HEK293T (cell line): ENCODE data around the gene NELFE.
"Not testable (repeated sequence)": the region's sequence is repeated elsewhere in the genome, so short reads cannot be mapped to it uniquely, and the experiment has no call there.

Experiments
- CTCF ChIA-PET: fragments of 350-600 bp; formaldehyde crosslinking; extraction: SDS; loops from one replicate; lab custom pipeline; 2021; ENCODE audit warnings: antibody characterized with exemption, inconsistent platforms; lab: Yijun Ruan, JAX
- POLR2A ChIA-PET: fragments of 350-600 bp; formaldehyde crosslinking; extraction: SDS; loops from one replicate; lab custom pipeline; 2020; ENCODE audit warnings: antibody characterized with exemption, inconsistent platforms; lab: Yijun Ruan, JAX
- DNase-seq: peaks from one replicate; pipeline ENCODE4 v3.0.0; 2012; ENCODE audit warnings: mixed read lengths; ENCODE audit errors: extremely low spot score
- ARNT ChIP-seq: fragments of 450-650 bp; IDR thresholded peaks from 2 replicates; pipeline ENCODE4 v1.6.1; 2017; ENCODE audit warnings: mild to moderate bottlenecking
- BHLHE40 ChIP-seq: fragments of 450-650 bp; IDR thresholded peaks from 2 replicates; pipeline ENCODE4 v1.6.1; 2016; ENCODE audit warnings: mild to moderate bottlenecking, moderate library complexity, borderline replicate concordance
- CTBP1 ChIP-seq: fragments of 450-650 bp; IDR thresholded peaks from 2 replicates; pipeline ENCODE4 v1.6.1; 2016; ENCODE audit warnings: borderline replicate concordance
- ELF4 ChIP-seq: fragments of 450-650 bp; IDR thresholded peaks from 2 replicates; pipeline ENCODE4 v1.6.1; 2017; ENCODE audit warnings: antibody characterized with exemption
- FOXA1 ChIP-seq: fragments of 450-650 bp; IDR thresholded peaks from 2 replicates; pipeline ENCODE4 v1.6.1; 2016; ENCODE audit warnings: mild to moderate bottlenecking
- FOXK2 ChIP-seq: fragments of 450-650 bp; IDR thresholded peaks from 2 replicates; pipeline ENCODE4 v1.6.1; 2016; ENCODE audit warnings: mild to moderate bottlenecking
- FOXM1 ChIP-seq: fragments of 450-650 bp; IDR thresholded peaks from 2 replicates; pipeline ENCODE4 v1.6.1; 2017; ENCODE audit warnings: mild to moderate bottlenecking, borderline replicate concordance
- HDGF ChIP-seq: fragments of 450-650 bp; IDR thresholded peaks from 2 replicates; pipeline ENCODE4 v1.6.1; 2017; ENCODE audit warnings: antibody characterized with exemption, borderline replicate concordance
- L3MBTL2 ChIP-seq: fragments of 450-650 bp; conservative IDR thresholded peaks from 2 replicates; pipeline ENCODE4 v1.6.1; 2016; ENCODE audit warnings: mild to moderate bottlenecking
- LEF1 ChIP-seq: fragments of 450-650 bp; IDR thresholded peaks from 2 replicates; pipeline ENCODE4 v1.6.1; 2017; ENCODE audit warnings: mild to moderate bottlenecking, borderline replicate concordance
- NFRKB ChIP-seq: fragments of 450-650 bp; IDR thresholded peaks from 2 replicates; pipeline ENCODE4 v1.6.1; 2016; ENCODE audit warnings: mild to moderate bottlenecking, moderate library complexity
- PKNOX1 ChIP-seq: fragments of 450-650 bp; IDR thresholded peaks from 2 replicates; pipeline ENCODE4 v1.6.1; 2016
- SP1 ChIP-seq: fragments of 450-650 bp; IDR thresholded peaks from 2 replicates; pipeline ENCODE4 v1.6.1; 2017
- SUZ12 ChIP-seq: fragments of 450-650 bp; IDR thresholded peaks from 2 replicates; pipeline ENCODE4 v1.6.1; 2016; ENCODE audit warnings: mild to moderate bottlenecking
- TARDBP ChIP-seq: fragments of 450-650 bp; IDR thresholded peaks from 2 replicates; pipeline ENCODE4 v1.6.1; 2016
- ZNF384 ChIP-seq: fragments of 450-650 bp; IDR thresholded peaks from 2 replicates; pipeline ENCODE4 v1.6.1; 2016

Gene NELFE

GRCh38 chr6:31908791-31909190 lies 50.0 kb downstream of the NELFE start:
- DNase-seq: no peak
- TF ChIP-seq L3MBTL2 (no peak), FOXK2 (no peak), TARDBP (no peak), SP1 (no peak), LEF1 (no peak), NFRKB (no peak), ELF4 (no peak), FOXA1 (no peak), ARNT (no peak), BHLHE40 (no peak), ZNF384 (no peak), FOXM1 (no peak), PKNOX1 (no peak), CTBP1 (no peak), HDGF (no peak), SUZ12 (no peak)
- ChIA-PET POLR2A (interaction anchor here (2.5 kb wide), 1 partner anchor 46 kb away, joined by 7 read pairs; the partner anchor contains the start of gene NEU1), CTCF (no interaction called here)

- CTCF ChIA-PET: not testable (repeated sequence)
- POLR2A ChIA-PET: interaction anchor here (2.5 kb wide), 1 partner anchor 45 kb away, joined by 7 read pairs; the partner anchor contains the start of gene NEU1
Observed at GRCh38 chr6:31908255-31908654, 50.5 kb downstream of the NELFE start.

GRCh38 chr6:31907158-31907813 lies 51.5 kb downstream of the NELFE start:
- DNase-seq: no peak
- TF ChIP-seq ZNF384 (peak; percentile 70; the same call in 1 of the 2 replicates), LEF1 (no peak), FOXA1 (no peak)
- ChIA-PET POLR2A (interaction anchor here (1.1 to 2.5 kb wide), 2 partner anchors 45 to 65 kb away, joined by 6 to 7 read pairs; partner anchors contain the start of genes DXO and NEU1), CTCF (interaction anchor here (0.6 to 0.9 kb wide), 3 partner anchors 9 to 183 kb away, joined by 3 read pairs; no protein-coding TSS in a partner anchor)

More at GRCh38 chr6:31908255-31908654, 50.5 kb downstream of the NELFE start:
- not testable (repeated sequence) for DNase-seq

GRCh38 chr6:31906727-31907126 lies 52.0 kb downstream of the NELFE start:
- not testable (repeated sequence) for DNase-seq
- ChIA-PET POLR2A (interaction anchor here (1.1 kb wide), 1 partner anchor 65 kb away, joined by 6 read pairs; the partner anchor contains the start of gene DXO), CTCF (interaction anchor here (0.9 kb wide), 1 partner anchor 137 kb away, joined by 3 read pairs; no protein-coding TSS in a partner anchor)

- no peak for DNase-seq
- TF ChIP-seq FOXM1 (no peak), FOXK2 (no peak), FOXA1 (no peak), TARDBP (no peak), ZNF384 (no peak), BHLHE40 (no peak), SP1 (no peak), LEF1 (no peak), CTBP1 (no peak), HDGF (no peak), ARNT (no peak), SUZ12 (no peak), PKNOX1 (no peak), L3MBTL2 (no peak), ELF4 (no peak), NFRKB (no peak)
- POLR2A ChIA-PET: interaction anchor here (1.2 kb wide), 1 partner anchor 245 kb away, joined by 3 read pairs; the partner anchor contains the start of gene C6orf47
- CTCF ChIA-PET: no interaction called here
Observed at GRCh38 chr6:31906122-31906521, 52.6 kb downstream of the NELFE start.

GRCh38 chr6:31905041-31905440 lies 53.7 kb downstream of the NELFE start:
- TF ChIP-seq TARDBP (no peak), SP1 (no peak), FOXM1 (no peak), ARNT (no peak), ZNF384 (no peak), ELF4 (no peak), FOXA1 (no peak), NFRKB (no peak), CTBP1 (no peak), PKNOX1 (no peak), LEF1 (no peak), SUZ12 (no peak), L3MBTL2 (no peak), FOXK2 (no peak)
- POLR2A ChIA-PET: interaction anchor here (1.2 to 1.9 kb wide), 2 partner anchors 46 to 244 kb away, joined by 3 to 6 read pairs; partner anchors contain the start of gene C6orf47
- CTCF ChIA-PET: no interaction called here
- DNase-seq: no peak
